ENCODE data around the gene TMEM233.

The TMEM233 gene

GRCh38 chr12:119565404-119565803, 28.2 kb upstream of the TMEM233 start:
- Histone ChIP-seq H4K8ac (ENCODE audit: low read depth, low read length) (no peak overlapping the region), H2AK5ac (ENCODE audit: low read length) (no peak overlapping the region), H3K79me2 (ENCODE audit: control insufficient read depth, insufficient read depth, low read length) (no peaks in the 10 kb centered on the region), H3K4me2 (ENCODE audit: low read length) (no peak overlapping the region), H3K9ac (ENCODE audit: low read length) (no peak overlapping the region), H3K18ac (ENCODE audit: low read length) (no peak overlapping the region), H3K36me3 (ENCODE audit: control insufficient read depth, insufficient read depth, low read length) (no peaks in the 10 kb centered on the region), H4K5ac (ENCODE audit: low read length) (no peak overlapping the region), H3K27me3 (ENCODE audit: insufficient read depth, low read length, poor library complexity) (no peaks in the 10 kb centered on the region), H3K56ac (ENCODE audit: low read length) (no peak overlapping the region), H2BK15ac (replicated peaks; ENCODE audit: low read depth) (no peak overlapping the region), H3K23ac (ENCODE audit: low read length) (no peak overlapping the region), H3K4me3 (ENCODE audit: low read length) (no peak overlapping the region), H2BK120ac (ENCODE audit: low read depth, low read length) (no peak overlapping the region), H3K4ac (ENCODE audit: low read depth, low read length) (no peak overlapping the region), H2BK5ac (ENCODE audit: low read length) (no peak overlapping the region), H3K27ac (ENCODE audit: low read depth, low read length) (no peak overlapping the region), H3K4me1 (ENCODE audit: control insufficient read depth, low read depth, low read length) (no peaks in the 10 kb centered on the region), H3K79me1 (ENCODE audit: low read length) (no peaks in the 10 kb centered on the region)
- no peak for DNase-seq
- no CpG with 5 or more reads among the region's 3 CpGs for WGBS (ENCODE audit: extremely low coverage, insufficient coverage, low lambda C conversion rate)

GRCh38 chr12:119570771-119571170, 22.8 kb upstream of the TMEM233 start:
- Histone ChIP-seq H4K5ac (ENCODE audit: low read length) (no peak overlapping the region), H2BK15ac (replicated peaks; ENCODE audit: low read depth) (no peak overlapping the region), H3K4me2 (ENCODE audit: low read length) (no peak overlapping the region), H3K79me2 (ENCODE audit: control insufficient read depth, insufficient read depth, low read length) (no peaks in the 10 kb centered on the region), H3K18ac (ENCODE audit: low read length) (no peak overlapping the region), H3K23ac (ENCODE audit: low read length) (no peak overlapping the region), H3K4ac (ENCODE audit: low read depth, low read length) (no peak overlapping the region), H4K8ac (ENCODE audit: low read depth, low read length) (no peak overlapping the region), H3K56ac (ENCODE audit: low read length) (no peak overlapping the region), H3K36me3 (ENCODE audit: control insufficient read depth, insufficient read depth, low read length) (no peaks in the 10 kb centered on the region), H3K79me1 (ENCODE audit: low read length) (no peaks in the 10 kb centered on the region), H3K4me3 (ENCODE audit: low read length) (no peak overlapping the region), H3K4me1 (ENCODE audit: control insufficient read depth, low read depth, low read length) (no peaks in the 10 kb centered on the region), H2BK120ac (ENCODE audit: low read depth, low read length) (no peak overlapping the region), H3K9ac (ENCODE audit: low read length) (no peak overlapping the region), H2AK5ac (ENCODE audit: low read length) (no peak overlapping the region), H3K27me3 (ENCODE audit: insufficient read depth, low read length, poor library complexity) (no peaks in the 10 kb centered on the region), H3K27ac (ENCODE audit: low read depth, low read length) (no peak overlapping the region), H2BK5ac (ENCODE audit: low read length) (no peak overlapping the region)
- no peak for DNase-seq
- WGBS (ENCODE audit: extremely low coverage, insufficient coverage, low lambda C conversion rate): no CpG with 5 or more reads among the region's 6 CpGs

- Histone ChIP-seq H3K27me3 (ENCODE audit: insufficient read depth, low read length, poor library complexity) (no peaks in the 10 kb centered on the region), H3K23ac (ENCODE audit: low read length) (no peak overlapping the region), H3K79me2 (ENCODE audit: control insufficient read depth, insufficient read depth, low read length) (no peaks in the 10 kb centered on the region), H3K18ac (ENCODE audit: low read length) (no peak overlapping the region), H2BK120ac (ENCODE audit: low read depth, low read length) (no peak overlapping the region), H4K5ac (ENCODE audit: low read length) (no peak overlapping the region), H3K4ac (ENCODE audit: low read depth, low read length) (no peak overlapping the region), H3K79me1 (ENCODE audit: low read length) (no peaks in the 10 kb centered on the region), H3K4me3 (ENCODE audit: low read length) (no peak overlapping the region), H2AK5ac (ENCODE audit: low read length) (no peak overlapping the region), H3K4me2 (ENCODE audit: low read length) (no peak overlapping the region), H3K9ac (ENCODE audit: low read length) (no peak overlapping the region), H3K56ac (ENCODE audit: low read length) (no peak overlapping the region), H3K36me3 (ENCODE audit: control insufficient read depth, insufficient read depth, low read length) (no peaks in the 10 kb centered on the region), H4K8ac (ENCODE audit: low read depth, low read length) (no peak overlapping the region), H3K27ac (ENCODE audit: low read depth, low read length) (no peak overlapping the region), H3K4me1 (ENCODE audit: control insufficient read depth, low read depth, low read length) (no peaks in the 10 kb centered on the region), H2BK5ac (ENCODE audit: low read length) (no peak overlapping the region), H2BK15ac (replicated peaks; ENCODE audit: low read depth) (no peak overlapping the region)
- DNase-seq: no peak
- WGBS (ENCODE audit: extremely low coverage, insufficient coverage, low lambda C conversion rate): no CpG with 5 or more reads among the region's 1 CpG
Measured at GRCh38 chr12:119573086-119573485, 20.5 kb upstream of the TMEM233 start.

GRCh38 chr12:119574255-119574654, 19.3 kb upstream of the TMEM233 start:
- no peak overlapping the region for H3K4me3 ChIP-seq (ENCODE audit: low read length)
- H3K79me1 ChIP-seq (ENCODE audit: low read length): no peaks in the 10 kb centered on the region
- no peak overlapping the region for H2BK15ac ChIP-seq (replicated peaks; ENCODE audit: low read depth)
- no peaks in the 10 kb centered on the region for H3K79me2 ChIP-seq (ENCODE audit: control insufficient read depth, insufficient read depth, low read length)
- H2AK5ac ChIP-seq (ENCODE audit: low read length): no peak overlapping the region
- H3K9ac ChIP-seq (ENCODE audit: low read length): no peak overlapping the region
- H3K56ac ChIP-seq (ENCODE audit: low read length): no peak overlapping the region
- H3K18ac ChIP-seq (ENCODE audit: low read length): no peak overlapping the region
- no peak overlapping the region for H4K8ac ChIP-seq (ENCODE audit: low read depth, low read length)
- no peak overlapping the region for H3K27ac ChIP-seq (ENCODE audit: low read depth, low read length)
- no peaks in the 10 kb centered on the region for H3K27me3 ChIP-seq (ENCODE audit: insufficient read depth, low read length, poor library complexity)
- no peak overlapping the region for H3K23ac ChIP-seq (ENCODE audit: low read length)
- H2BK120ac ChIP-seq (ENCODE audit: low read depth, low read length): no peak overlapping the region
- no peaks in the 10 kb centered on the region for H3K36me3 ChIP-seq (ENCODE audit: control insufficient read depth, insufficient read depth, low read length)
- DNase-seq: no peak
- no peak overlapping the region for H3K4me2 ChIP-seq (ENCODE audit: low read length)
- H4K5ac ChIP-seq (ENCODE audit: low read length): no peak overlapping the region
- H2BK5ac ChIP-seq (ENCODE audit: low read length): no peak overlapping the region
- no peak overlapping the region for H3K4ac ChIP-seq (ENCODE audit: low read depth, low read length)
- H3K4me1 ChIP-seq (ENCODE audit: control insufficient read depth, low read depth, low read length): no peaks in the 10 kb centered on the region
- 100% methylated on average over 1 of the region's 1 CpG for WGBS (ENCODE audit: extremely low coverage, insufficient coverage, low lambda C conversion rate)

- Histone ChIP-seq H3K36me3 (ENCODE audit: control insufficient read depth, insufficient read depth, low read length) (no peaks in the 10 kb centered on the region), H3K4me1 (ENCODE audit: control insufficient read depth, low read depth, low read length) (no peaks in the 10 kb centered on the region), H4K8ac (ENCODE audit: low read depth, low read length) (no peak overlapping the region), H2BK5ac (ENCODE audit: low read length) (no peak overlapping the region), H3K79me1 (ENCODE audit: low read length) (no peaks in the 10 kb centered on the region), H3K27ac (ENCODE audit: low read depth, low read length) (no peak overlapping the region), H3K9ac (ENCODE audit: low read length) (no peak overlapping the region), H2BK120ac (ENCODE audit: low read depth, low read length) (no peak overlapping the region), H3K79me2 (ENCODE audit: control insufficient read depth, insufficient read depth, low read length) (no peaks in the 10 kb centered on the region), H3K18ac (ENCODE audit: low read length) (no peak overlapping the region), H3K56ac (ENCODE audit: low read length) (no peak overlapping the region), H3K27me3 (ENCODE audit: insufficient read depth, low read length, poor library complexity) (no peaks in the 10 kb centered on the region), H3K23ac (ENCODE audit: low read length) (no peak overlapping the region), H2AK5ac (ENCODE audit: low read length) (no peak overlapping the region), H3K4me3 (ENCODE audit: low read length) (no peak overlapping the region), H4K5ac (ENCODE audit: low read length) (no peak overlapping the region), H2BK15ac (replicated peaks; ENCODE audit: low read depth) (no peak overlapping the region), H3K4me2 (ENCODE audit: low read length) (no peak overlapping the region), H3K4ac (ENCODE audit: low read depth, low read length) (no peak overlapping the region)
- no peak for DNase-seq
- whole genome bisulfite sequencing (ENCODE audit: extremely low coverage, insufficient coverage, low lambda C conversion rate): no CpG with 5 or more reads among the region's 8 CpGs
Measured at GRCh38 chr12:119576118-119576810, 17.3 kb upstream of the TMEM233 start.

GRCh38 chr12:119576915-119577314, 16.7 kb upstream of the TMEM233 start:
- Histone ChIP-seq H3K36me3 (ENCODE audit: control insufficient read depth, insufficient read depth, low read length) (no peaks in the 10 kb centered on the region), H3K18ac (ENCODE audit: low read length) (no peak overlapping the region), H2BK5ac (ENCODE audit: low read length) (no peak overlapping the region), H3K23ac (ENCODE audit: low read length) (no peak overlapping the region), H3K4me3 (ENCODE audit: low read length) (no peak overlapping the region), H3K56ac (ENCODE audit: low read length) (no peak overlapping the region), H2BK120ac (ENCODE audit: low read depth, low read length) (no peak overlapping the region), H4K5ac (ENCODE audit: low read length) (no peak overlapping the region), H2BK15ac (replicated peaks; ENCODE audit: low read depth) (no peak overlapping the region), H3K9ac (ENCODE audit: low read length) (no peak overlapping the region), H2AK5ac (ENCODE audit: low read length) (no peak overlapping the region), H4K8ac (ENCODE audit: low read depth, low read length) (no peak overlapping the region), H3K4me2 (ENCODE audit: low read length) (no peak overlapping the region), H3K4ac (ENCODE audit: low read depth, low read length) (no peak overlapping the region), H3K79me1 (ENCODE audit: low read length) (no peaks in the 10 kb centered on the region), H3K27ac (ENCODE audit: low read depth, low read length) (no peak overlapping the region), H3K27me3 (ENCODE audit: insufficient read depth, low read length, poor library complexity) (no peaks in the 10 kb centered on the region), H3K4me1 (ENCODE audit: control insufficient read depth, low read depth, low read length) (no peaks in the 10 kb centered on the region), H3K79me2 (ENCODE audit: control insufficient read depth, insufficient read depth, low read length) (no peaks in the 10 kb centered on the region)
- DNase-seq: no peak
- WGBS (ENCODE audit: extremely low coverage, insufficient coverage, low lambda C conversion rate): 100% methylated on average over 1 of the region's 1 CpG
